ENCODE results near the gene CCDC77.

Gene CCDC77

GRCh38 chr12:455821-456220 is 54.4 kb downstream of the CCDC77 start:
- Histone ChIP-seq H3K9me3 (ENCODE audit: control insufficient read depth, low read depth, low read length) (peaks cover 5% of the 10 kb centered on the region), H3K27me3 (ENCODE audit: control insufficient read depth, insufficient read depth, low read length) (peaks cover 25% of the 10 kb centered on the region), H3K4me3 (ENCODE audit: low read length) (no peak overlapping the region), H3K27ac (ENCODE audit: low read length) (no peak overlapping the region), H3K4me1 (ENCODE audit: control insufficient read depth, low read depth, low read length) (peaks cover 4% of the 10 kb centered on the region), H3K9ac (ENCODE audit: low read length) (no peak overlapping the region), H3K36me3 (ENCODE audit: control insufficient read depth, low read depth, low read length) (no peaks in the 10 kb centered on the region)

GRCh38 chr12:457676-458075 is 56.2 kb downstream of the CCDC77 start:
- Histone ChIP-seq H3K9me3 (ENCODE audit: control insufficient read depth, low read depth, low read length) (peaks cover 2% of the 10 kb centered on the region), H3K9ac (ENCODE audit: low read length) (no peak overlapping the region), H3K4me3 (ENCODE audit: low read length) (no peak overlapping the region), H3K27ac (ENCODE audit: low read length) (no peak overlapping the region), H3K4me1 (ENCODE audit: control insufficient read depth, low read depth, low read length) (peaks cover 4% of the 10 kb centered on the region), H3K27me3 (ENCODE audit: control insufficient read depth, insufficient read depth, low read length) (peaks cover 43% of the 10 kb centered on the region), H3K36me3 (ENCODE audit: control insufficient read depth, low read depth, low read length) (no peaks in the 10 kb centered on the region)

- Histone ChIP-seq H3K4me3 (ENCODE audit: low read length) (peak overlapping the region; percentile 69), H3K4me1 (ENCODE audit: control insufficient read depth, low read depth, low read length) (peaks cover 4% of the 10 kb centered on the region), H3K27ac (ENCODE audit: low read length) (no peak overlapping the region), H3K27me3 (ENCODE audit: control insufficient read depth, insufficient read depth, low read length) (peaks cover 46% of the 10 kb centered on the region), H3K9me3 (ENCODE audit: control insufficient read depth, low read depth, low read length) (no peaks in the 10 kb centered on the region), H3K9ac (ENCODE audit: low read length) (no peak overlapping the region), H3K36me3 (ENCODE audit: control insufficient read depth, low read depth, low read length) (no peaks in the 10 kb centered on the region)
These were observed 57.6 kb downstream of the CCDC77 start for GRCh38 chr12:459050-459429.

GRCh38 chr12:459430-460258 is 58.2 kb downstream of the CCDC77 start, which contains the start of gene B4GALNT3:
B4GALNT3 (plus strand) TSS chr12:459939; CDS start chr12:460377, 438 bp downstream.
- peak within 1 kb of the TSS; percentile 69 for H3K4me3 ChIP-seq (ENCODE audit: low read length)
- peaks cover 46% of the 10 kb centered on the region for H3K27me3 ChIP-seq (ENCODE audit: control insufficient read depth, insufficient read depth, low read length)

GRCh38 chr12:460261-461230 is 59.1 kb downstream of the CCDC77 start:
- no peaks in the 10 kb centered on the region for H3K9me3 ChIP-seq (ENCODE audit: control insufficient read depth, low read depth, low read length)
- no peak overlapping the region for H3K27ac ChIP-seq (ENCODE audit: low read length)
- H3K4me3 ChIP-seq (ENCODE audit: low read length): peak overlapping the region; percentile 56
- no peaks in the 10 kb centered on the region for H3K36me3 ChIP-seq (ENCODE audit: control insufficient read depth, low read depth, low read length)
- H3K4me1 ChIP-seq (ENCODE audit: control insufficient read depth, low read depth, low read length): peaks cover 4% of the 10 kb centered on the region
- no peak overlapping the region for H3K9ac ChIP-seq (ENCODE audit: low read length)
- H3K27me3 ChIP-seq (ENCODE audit: control insufficient read depth, insufficient read depth, low read length): peaks cover 46% of the 10 kb centered on the region

More at GRCh38 chr12:459430-460258, 58.2 kb downstream of the CCDC77 start, which contains the start of gene B4GALNT3:
- peaks cover 4% of the 10 kb centered on the region for H3K4me1 ChIP-seq (ENCODE audit: control insufficient read depth, low read depth, low read length)
- no peaks in the 10 kb centered on the region for H3K36me3 ChIP-seq (ENCODE audit: control insufficient read depth, low read depth, low read length)
- no peak within 1 kb of the TSS for H3K9ac ChIP-seq (ENCODE audit: low read length)
- no peaks in the 10 kb centered on the region for H3K9me3 ChIP-seq (ENCODE audit: control insufficient read depth, low read depth, low read length)
- no peak within 1 kb of the TSS for H3K27ac ChIP-seq (ENCODE audit: low read length)

GRCh38 chr12:461425-461824 is 60.0 kb downstream of the CCDC77 start:
- H3K4me1 ChIP-seq (ENCODE audit: control insufficient read depth, low read depth, low read length): peaks cover 4% of the 10 kb centered on the region
- no peak overlapping the region for H3K9ac ChIP-seq (ENCODE audit: low read length)
- peak overlapping the region; percentile 56 for H3K4me3 ChIP-seq (ENCODE audit: low read length)
- H3K27ac ChIP-seq (ENCODE audit: low read length): no peak overlapping the region
- H3K36me3 ChIP-seq (ENCODE audit: control insufficient read depth, low read depth, low read length): no peaks in the 10 kb centered on the region
- H3K27me3 ChIP-seq (ENCODE audit: control insufficient read depth, insufficient read depth, low read length): peaks cover 46% of the 10 kb centered on the region
- no peaks in the 10 kb centered on the region for H3K9me3 ChIP-seq (ENCODE audit: control insufficient read depth, low read depth, low read length)

GRCh38 chr12:462936-463705 is 61.7 kb downstream of the CCDC77 start:
- Histone ChIP-seq H3K4me1 (ENCODE audit: control insufficient read depth, low read depth, low read length) (peaks cover 4% of the 10 kb centered on the region), H3K4me3 (ENCODE audit: low read length) (no peak overlapping the region), H3K9me3 (ENCODE audit: control insufficient read depth, low read depth, low read length) (no peaks in the 10 kb centered on the region), H3K9ac (ENCODE audit: low read length) (no peak overlapping the region), H3K36me3 (ENCODE audit: control insufficient read depth, low read depth, low read length) (no peaks in the 10 kb centered on the region), H3K27ac (ENCODE audit: low read length) (no peak overlapping the region), H3K27me3 (ENCODE audit: control insufficient read depth, insufficient read depth, low read length) (peaks cover 41% of the 10 kb centered on the region)

- Histone ChIP-seq H3K27ac (ENCODE audit: low read length) (no peak overlapping the region), H3K36me3 (ENCODE audit: control insufficient read depth, low read depth, low read length) (no peaks in the 10 kb centered on the region), H3K27me3 (ENCODE audit: control insufficient read depth, insufficient read depth, low read length) (peaks cover 26% of the 10 kb centered on the region), H3K9ac (ENCODE audit: low read length) (no peak overlapping the region), H3K9me3 (ENCODE audit: control insufficient read depth, low read depth, low read length) (no peaks in the 10 kb centered on the region), H3K4me3 (ENCODE audit: low read length) (no peak overlapping the region), H3K4me1 (ENCODE audit: control insufficient read depth, low read depth, low read length) (no peaks in the 10 kb centered on the region)
These were observed 63.2 kb downstream of the CCDC77 start for GRCh38 chr12:464484-465267.

- H3K36me3 ChIP-seq (ENCODE audit: control insufficient read depth, low read depth, low read length): no peaks in the 10 kb centered on the region
- no peak overlapping the region for H3K9ac ChIP-seq (ENCODE audit: low read length)
- no peaks in the 10 kb centered on the region for H3K9me3 ChIP-seq (ENCODE audit: control insufficient read depth, low read depth, low read length)
- no peak overlapping the region for H3K4me3 ChIP-seq (ENCODE audit: low read length)
- H3K4me1 ChIP-seq (ENCODE audit: control insufficient read depth, low read depth, low read length): no peaks in the 10 kb centered on the region
- H3K27ac ChIP-seq (ENCODE audit: low read length): no peak overlapping the region
- peaks cover 20% of the 10 kb centered on the region for H3K27me3 ChIP-seq (ENCODE audit: control insufficient read depth, insufficient read depth, low read length)
These were observed 64.6 kb downstream of the CCDC77 start for GRCh38 chr12:466039-466438.

- no peak overlapping the region for H3K9ac ChIP-seq (ENCODE audit: low read length)
- H3K27ac ChIP-seq (ENCODE audit: low read length): no peak overlapping the region
- H3K36me3 ChIP-seq (ENCODE audit: control insufficient read depth, low read depth, low read length): no peaks in the 10 kb centered on the region
These were observed 65.3 kb downstream of the CCDC77 start for GRCh38 chr12:466762-467161.

More at GRCh38 chr12:466762-467161, 65.3 kb downstream of the CCDC77 start:
- peaks cover 12% of the 10 kb centered on the region for H3K27me3 ChIP-seq (ENCODE audit: control insufficient read depth, insufficient read depth, low read length)
- H3K9me3 ChIP-seq (ENCODE audit: control insufficient read depth, low read depth, low read length): no peaks in the 10 kb centered on the region
- H3K4me1 ChIP-seq (ENCODE audit: control insufficient read depth, low read depth, low read length): no peaks in the 10 kb centered on the region
- H3K4me3 ChIP-seq (ENCODE audit: low read length): no peak overlapping the region
